Measurements from ENCODE around the gene VDR.

The VDR gene

DNA sequence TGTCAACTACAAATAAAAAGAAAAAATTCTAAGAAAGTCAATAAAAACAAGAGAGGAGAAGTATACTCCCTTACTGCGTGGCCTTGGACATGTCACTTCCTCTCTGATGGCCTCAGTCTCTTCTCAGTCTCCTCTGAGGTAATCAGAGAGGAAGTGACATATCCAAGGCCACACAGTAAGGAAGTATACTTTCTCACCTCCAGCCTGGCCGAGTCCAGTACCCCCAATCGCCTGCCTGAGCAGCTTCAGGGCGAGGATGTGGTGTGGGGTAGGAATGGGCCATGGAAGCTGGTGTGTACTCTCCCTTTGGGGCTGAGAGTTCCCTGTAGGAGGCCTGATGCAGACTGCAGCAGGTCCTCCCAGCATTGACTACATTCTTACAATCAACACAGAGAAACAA lies 15.8 kb downstream of the VDR start:
- peak overlapping the region; percentile 71 for H3K27ac Mint-ChIP-seq
- no peaks in the 10 kb centered on the region for H3K9me3 Mint-ChIP-seq

GRCh38 chr12:47888153-47888819 lies 16.5 kb downstream of the VDR start:
- no peaks in the 10 kb centered on the region for H3K27me3 Mint-ChIP-seq
- H3K4me1 Mint-ChIP-seq (ENCODE audit: low read depth) = peaks cover 96% of the 10 kb centered on the region
- no peaks in the 10 kb centered on the region for H3K9me3 Mint-ChIP-seq
- H3K27ac Mint-ChIP-seq = peak overlapping the region; percentile 81
- H3K36me3 Mint-ChIP-seq (ENCODE audit: low read depth) = peaks cover 59% of the 10 kb centered on the region
- H3K4me3 Mint-ChIP-seq = peak overlapping the region; percentile 18

More for the DNA sequence above, 15.8 kb downstream of the VDR start:
- H3K27me3 Mint-ChIP-seq = no peaks in the 10 kb centered on the region
- peaks cover 62% of the 10 kb centered on the region for H3K36me3 Mint-ChIP-seq (ENCODE audit: low read depth)
- peaks cover 96% of the 10 kb centered on the region for H3K4me1 Mint-ChIP-seq (ENCODE audit: low read depth)
- peak overlapping the region; percentile 43 for H3K4me3 Mint-ChIP-seq

- Mint-ChIP-seq H3K36me3 (ENCODE audit: low read depth) (peaks cover 57% of the 10 kb centered on the region), H3K4me1 (ENCODE audit: low read depth) (peaks cover 96% of the 10 kb centered on the region), H3K4me3 (peak overlapping the region; percentile 54), H3K27me3 (no peaks in the 10 kb centered on the region), H3K9me3 (no peaks in the 10 kb centered on the region), H3K27ac (peak overlapping the region; percentile 81)
Observed at GRCh38 chr12:47887529-47887928, 17.3 kb downstream of the VDR start.

DNA sequence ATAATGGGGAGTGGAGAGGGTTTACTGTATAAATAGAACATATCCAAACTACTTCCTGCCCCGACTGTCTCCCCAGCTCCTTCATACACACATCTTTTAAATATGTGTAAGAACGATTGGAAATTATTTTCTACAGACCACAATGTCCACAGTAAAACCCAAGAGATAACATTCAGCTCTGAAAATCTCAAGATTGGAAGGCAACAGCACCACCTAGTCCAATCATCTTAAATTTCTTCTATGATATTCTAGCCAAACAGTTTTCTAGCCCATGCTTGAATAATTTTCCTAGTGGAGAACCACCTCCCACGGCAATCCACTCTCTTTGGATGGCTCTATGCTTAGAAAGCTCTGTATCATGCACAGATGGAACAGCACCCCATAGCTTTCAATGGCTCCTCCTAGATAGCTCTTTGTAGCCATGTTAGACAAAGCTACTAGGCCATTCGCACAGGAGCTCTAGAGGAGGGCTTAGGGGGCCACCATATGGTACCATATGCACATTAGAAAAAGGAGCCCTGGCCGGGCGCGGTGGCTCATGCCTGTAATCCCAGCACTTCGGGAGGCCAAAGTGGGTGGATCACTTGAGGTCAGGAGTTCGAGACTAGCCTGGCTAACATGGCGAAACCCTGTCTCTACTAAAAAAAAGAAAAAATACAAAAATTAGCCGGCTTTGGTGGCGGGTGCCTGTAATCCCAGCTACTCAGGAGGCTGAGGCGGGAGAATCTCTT lies 18.1 kb downstream of the VDR start:
- Mint-ChIP-seq H3K36me3 (ENCODE audit: low read depth) (peaks cover 57% of the 10 kb centered on the region), H3K27ac (peak overlapping the region; percentile 95), H3K27me3 (no peaks in the 10 kb centered on the region), H3K9me3 (no peaks in the 10 kb centered on the region), H3K4me1 (ENCODE audit: low read depth) (peaks cover 97% of the 10 kb centered on the region), H3K4me3 (peak overlapping the region; percentile 32)

DNA sequence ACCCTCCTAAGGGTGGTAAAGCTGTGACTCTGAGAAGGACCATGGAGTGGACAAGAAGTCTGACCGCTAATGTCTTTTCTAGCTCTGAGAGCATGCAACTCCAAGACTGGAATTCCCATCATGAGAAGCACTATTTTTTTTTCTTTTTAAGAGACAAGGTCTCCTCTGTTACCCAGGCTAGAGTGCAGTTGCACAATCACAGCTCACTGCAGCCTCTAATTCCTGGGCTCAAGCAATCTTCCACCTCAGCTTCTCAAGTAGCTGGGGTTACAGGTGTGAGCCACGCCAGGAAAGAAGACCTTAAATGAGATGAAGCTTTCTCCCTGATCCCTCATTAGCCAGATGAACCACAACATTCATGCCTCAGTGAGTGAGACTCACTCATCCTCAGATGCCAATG lies 19.2 kb downstream of the VDR start:
- no peaks in the 10 kb centered on the region for H3K27me3 Mint-ChIP-seq
- H3K27ac Mint-ChIP-seq = peak overlapping the region; percentile 95
- H3K9me3 Mint-ChIP-seq = no peaks in the 10 kb centered on the region
- peaks cover 95% of the 10 kb centered on the region for H3K4me1 Mint-ChIP-seq (ENCODE audit: low read depth)
- H3K36me3 Mint-ChIP-seq (ENCODE audit: low read depth) = peaks cover 60% of the 10 kb centered on the region
- peak overlapping the region; percentile 78 for H3K4me3 Mint-ChIP-seq

DNA sequence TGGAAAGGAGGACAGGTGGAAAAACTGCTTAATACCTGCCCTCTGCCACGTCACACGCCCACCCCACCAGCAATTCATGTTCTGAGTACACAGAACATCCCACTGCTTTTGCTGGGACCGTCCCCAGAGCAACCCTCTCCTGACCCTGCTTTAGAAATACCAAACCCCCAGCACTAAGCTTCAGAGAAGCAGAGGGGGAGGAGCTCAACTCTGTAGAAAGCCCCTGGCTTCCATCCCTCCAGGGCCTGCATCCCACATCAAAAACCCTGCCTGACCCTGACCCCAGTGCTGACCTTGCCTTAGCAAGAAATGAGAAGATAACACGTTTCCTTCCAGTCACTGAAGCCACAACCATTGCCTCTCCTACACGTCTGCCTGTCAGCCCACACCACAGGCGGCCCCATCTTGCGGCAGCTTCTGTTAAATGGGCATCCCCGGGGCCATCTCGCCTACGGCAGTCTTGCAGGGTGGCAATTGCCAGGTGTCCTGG lies 19.7 kb downstream of the VDR start:
- Mint-ChIP-seq H3K27me3 (no peaks in the 10 kb centered on the region), H3K4me3 (peak overlapping the region; percentile 78), H3K27ac (peak overlapping the region; percentile 95), H3K36me3 (ENCODE audit: low read depth) (peaks cover 61% of the 10 kb centered on the region), H3K4me1 (ENCODE audit: low read depth) (peaks cover 98% of the 10 kb centered on the region), H3K9me3 (no peaks in the 10 kb centered on the region)

DNA sequence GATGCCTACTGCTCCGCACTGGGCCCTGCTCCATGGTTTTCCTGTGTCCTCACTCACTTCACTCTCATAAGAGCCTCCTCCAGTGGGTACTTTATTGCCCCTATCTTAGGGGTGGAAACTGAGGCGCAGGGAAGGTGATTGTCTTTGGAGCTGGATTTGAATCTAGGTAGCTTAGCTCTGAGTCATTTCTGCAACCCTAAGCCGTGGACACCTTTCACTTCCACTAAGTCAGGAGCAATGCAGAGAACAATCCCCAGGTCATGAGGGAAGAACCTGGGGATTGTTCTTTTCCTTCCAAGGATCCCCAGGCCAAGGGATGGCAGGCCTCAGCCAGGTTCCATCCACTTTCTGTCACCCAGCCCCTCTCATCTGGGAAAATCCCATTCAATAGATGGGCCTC lies 20.3 kb downstream of the VDR start:
- no peaks in the 10 kb centered on the region for H3K9me3 Mint-ChIP-seq
- H3K4me3 Mint-ChIP-seq = peak overlapping the region; percentile 78
- peak overlapping the region; percentile 95 for H3K27ac Mint-ChIP-seq
- H3K36me3 Mint-ChIP-seq (ENCODE audit: low read depth) = peaks cover 63% of the 10 kb centered on the region
- peaks cover 98% of the 10 kb centered on the region for H3K4me1 Mint-ChIP-seq (ENCODE audit: low read depth)
- H3K27me3 Mint-ChIP-seq = no peaks in the 10 kb centered on the region

GRCh38 chr12:47883663-47884195 lies 21.1 kb downstream of the VDR start:
- Mint-ChIP-seq H3K4me3 (peak overlapping the region; percentile 78), H3K27me3 (no peaks in the 10 kb centered on the region), H3K36me3 (ENCODE audit: low read depth) (peaks cover 67% of the 10 kb centered on the region)

DNA sequence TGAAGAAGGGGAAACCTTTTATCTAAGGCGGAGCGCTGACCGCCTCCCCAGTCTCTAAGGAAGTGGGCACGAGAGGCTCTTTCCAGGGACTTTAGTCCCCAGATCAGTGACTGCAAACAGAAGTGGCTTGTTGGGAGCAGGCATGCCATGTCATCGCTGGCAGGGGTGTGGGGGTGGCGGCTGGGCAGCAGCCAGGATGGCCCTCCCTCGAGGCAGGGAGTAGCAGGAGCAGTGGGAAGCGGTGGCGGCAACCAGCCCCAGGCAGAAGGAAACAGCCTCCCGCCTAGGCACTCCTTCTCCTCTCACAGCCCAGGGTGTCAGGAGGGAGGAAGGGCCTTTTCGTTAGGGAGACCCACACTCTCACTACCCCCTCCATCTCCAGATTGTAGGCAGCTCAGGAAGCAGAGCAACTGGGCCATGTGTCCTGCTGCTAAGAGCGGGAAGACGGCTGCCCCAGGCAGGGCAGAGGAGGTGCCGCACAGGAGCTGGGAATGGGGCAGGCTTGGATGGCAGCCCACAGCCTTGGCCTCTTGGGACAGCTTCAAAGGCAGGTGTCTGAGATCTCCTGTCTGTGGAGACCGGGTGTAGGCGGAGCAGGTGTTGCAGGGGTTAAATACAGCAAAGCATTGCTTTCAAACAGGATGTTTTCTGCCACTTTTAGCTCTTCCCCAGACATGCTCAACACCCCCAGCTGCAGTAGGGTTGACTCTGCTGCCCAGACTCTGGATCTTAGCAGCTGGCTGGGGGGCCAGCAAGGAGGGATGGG lies 21.8 kb downstream of the VDR start:
- peak overlapping the region; percentile 95 for H3K27ac Mint-ChIP-seq
- H3K4me1 Mint-ChIP-seq (ENCODE audit: low read depth) = peaks cover 96% of the 10 kb centered on the region
- peak overlapping the region; percentile 78 for H3K4me3 Mint-ChIP-seq
- H3K27me3 Mint-ChIP-seq = no peaks in the 10 kb centered on the region
- H3K36me3 Mint-ChIP-seq (ENCODE audit: low read depth) = peaks cover 69% of the 10 kb centered on the region
- H3K9me3 Mint-ChIP-seq = no peaks in the 10 kb centered on the region

More at GRCh38 chr12:47883663-47884195, 21.1 kb downstream of the VDR start:
- H3K4me1 Mint-ChIP-seq (ENCODE audit: low read depth) = peaks cover 96% of the 10 kb centered on the region
- peak overlapping the region; percentile 95 for H3K27ac Mint-ChIP-seq
- H3K9me3 Mint-ChIP-seq = no peaks in the 10 kb centered on the region

DNA sequence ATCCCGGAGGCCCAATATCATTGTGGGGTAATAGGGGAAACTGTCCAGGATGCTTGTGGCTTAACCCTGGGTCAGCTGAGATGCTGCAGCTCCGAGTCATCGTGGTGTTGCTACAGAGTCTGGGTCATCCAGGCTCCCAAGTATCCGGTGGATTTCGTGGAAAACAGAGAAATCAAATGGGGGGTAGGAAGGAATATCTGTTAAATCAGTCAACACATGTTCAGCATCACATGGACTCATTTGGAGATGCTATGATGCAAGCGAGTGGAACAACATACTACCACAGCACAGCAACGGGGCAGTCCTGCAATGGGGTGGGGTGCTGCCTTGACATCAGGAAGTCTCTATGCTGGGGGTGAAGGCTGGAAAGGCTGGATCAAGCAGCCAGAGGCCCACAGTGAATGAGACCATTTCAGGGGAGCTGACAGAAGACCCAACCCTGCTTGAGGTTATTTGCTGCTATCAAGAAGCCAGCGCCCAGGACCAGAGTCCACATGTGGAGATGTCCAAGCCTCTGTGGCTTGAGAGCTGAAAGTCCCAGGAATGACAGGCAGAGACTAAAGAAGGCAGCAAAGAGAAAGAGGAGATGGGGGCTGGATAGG lies 22.9 kb downstream of the VDR start:
- H3K4me3 Mint-ChIP-seq = peak overlapping the region; percentile 78
- H3K27ac Mint-ChIP-seq = peak overlapping the region; percentile 95
- peaks cover 87% of the 10 kb centered on the region for H3K4me1 Mint-ChIP-seq (ENCODE audit: low read depth)
- peaks cover 67% of the 10 kb centered on the region for H3K36me3 Mint-ChIP-seq (ENCODE audit: low read depth)
- H3K9me3 Mint-ChIP-seq = no peaks in the 10 kb centered on the region
- no peaks in the 10 kb centered on the region for H3K27me3 Mint-ChIP-seq

GRCh38 chr12:47881051-47881450 lies 23.7 kb downstream of the VDR start:
- Mint-ChIP-seq H3K4me3 (peak overlapping the region; percentile 40), H3K36me3 (ENCODE audit: low read depth) (peaks cover 68% of the 10 kb centered on the region), H3K27me3 (no peaks in the 10 kb centered on the region), H3K9me3 (no peaks in the 10 kb centered on the region), H3K27ac (peak overlapping the region; percentile 95), H3K4me1 (ENCODE audit: low read depth) (peaks cover 85% of the 10 kb centered on the region)

DNA sequence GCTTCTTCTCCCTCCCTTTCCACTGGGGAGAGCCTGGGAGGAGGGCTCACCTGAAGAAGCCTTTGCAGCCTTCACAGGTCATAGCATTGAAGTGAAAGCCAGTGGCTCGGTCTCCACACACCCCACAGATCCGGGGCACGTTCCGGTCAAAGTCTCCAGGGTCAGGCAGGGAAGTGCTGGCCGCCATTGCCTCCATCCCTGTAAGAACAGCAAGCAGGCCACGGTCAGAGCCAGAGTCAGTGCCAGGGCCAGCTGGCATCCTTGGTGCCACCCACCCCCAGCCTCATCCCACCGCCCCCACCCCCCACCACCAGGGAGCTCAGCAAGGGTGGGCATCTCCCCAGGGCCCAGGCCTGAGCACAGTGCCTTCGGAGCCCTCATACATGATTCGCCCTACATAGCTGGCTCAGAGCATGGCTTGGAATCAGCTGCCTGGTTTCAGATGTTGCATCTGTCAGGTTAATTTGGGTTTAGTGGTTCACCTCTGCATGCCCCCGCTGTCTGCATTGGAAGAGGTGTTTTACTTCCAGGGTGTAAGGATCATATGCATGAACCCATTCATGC lies 25.8 kb downstream of the VDR start:
- Mint-ChIP-seq H3K9me3 (no peaks in the 10 kb centered on the region), H3K27ac (peak overlapping the region; percentile 39), H3K36me3 (ENCODE audit: low read depth) (peaks cover 83% of the 10 kb centered on the region), H3K4me1 (ENCODE audit: low read depth) (peaks cover 67% of the 10 kb centered on the region), H3K4me3 (no peak overlapping the region), H3K27me3 (no peaks in the 10 kb centered on the region)

DNA sequence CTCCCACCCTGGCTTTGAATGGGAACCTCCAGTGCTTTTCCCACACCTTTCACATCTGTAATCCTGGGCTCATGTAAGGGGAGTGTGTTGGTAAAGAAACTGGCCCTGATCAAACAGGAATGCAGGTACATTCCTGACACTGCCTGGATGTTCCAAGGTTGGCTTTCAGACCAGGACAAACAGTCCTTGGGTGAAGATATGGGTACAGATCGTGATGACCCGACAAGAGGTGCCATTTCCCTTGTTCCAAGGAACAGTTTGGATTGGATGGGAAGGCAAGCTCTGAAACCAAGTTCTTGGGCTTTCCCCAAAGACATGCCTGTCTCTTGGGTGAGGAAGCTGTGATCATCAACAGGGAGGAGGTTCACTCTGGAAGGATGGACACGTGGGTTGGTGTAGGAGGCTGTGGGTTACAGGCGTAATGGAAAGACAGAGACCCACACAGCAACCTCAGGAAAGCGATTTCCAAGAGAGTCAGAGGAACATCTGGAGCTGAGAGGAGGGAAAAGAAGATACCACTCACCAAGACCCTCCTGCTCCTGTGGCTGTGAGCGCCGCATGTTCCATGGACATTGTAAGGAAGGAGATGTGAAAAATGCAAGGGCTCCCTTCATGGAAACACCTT lies 26.4 kb downstream of the VDR start:
- Mint-ChIP-seq H3K9me3 (no peaks in the 10 kb centered on the region), H3K4me3 (no peak overlapping the region), H3K36me3 (ENCODE audit: low read depth) (peaks cover 86% of the 10 kb centered on the region), H3K27ac (no peak overlapping the region), H3K4me1 (ENCODE audit: low read depth) (peaks cover 61% of the 10 kb centered on the region), H3K27me3 (no peaks in the 10 kb centered on the region)

- H3K27ac Mint-ChIP-seq = no peak overlapping the region
- peaks cover 54% of the 10 kb centered on the region for H3K4me1 Mint-ChIP-seq (ENCODE audit: low read depth)
- H3K36me3 Mint-ChIP-seq (ENCODE audit: low read depth) = peaks cover 89% of the 10 kb centered on the region
- no peaks in the 10 kb centered on the region for H3K27me3 Mint-ChIP-seq
- H3K4me3 Mint-ChIP-seq = no peak overlapping the region
- H3K9me3 Mint-ChIP-seq = no peaks in the 10 kb centered on the region
Observed at GRCh38 chr12:47877081-47877480, 27.7 kb downstream of the VDR start.

All from stimulated activated naive CD8-positive, alpha-beta T cell treated with anti-CD3 and anti-CD28 coated beads, Interleukin-15, Interleukin-2, amounts not matched to agents 100 ng/mL and 50 ng/mL, for 24 hours (primary cell).